Measurements from ENCODE around the gene SPIN2A.

The SPIN2A gene

DNA sequence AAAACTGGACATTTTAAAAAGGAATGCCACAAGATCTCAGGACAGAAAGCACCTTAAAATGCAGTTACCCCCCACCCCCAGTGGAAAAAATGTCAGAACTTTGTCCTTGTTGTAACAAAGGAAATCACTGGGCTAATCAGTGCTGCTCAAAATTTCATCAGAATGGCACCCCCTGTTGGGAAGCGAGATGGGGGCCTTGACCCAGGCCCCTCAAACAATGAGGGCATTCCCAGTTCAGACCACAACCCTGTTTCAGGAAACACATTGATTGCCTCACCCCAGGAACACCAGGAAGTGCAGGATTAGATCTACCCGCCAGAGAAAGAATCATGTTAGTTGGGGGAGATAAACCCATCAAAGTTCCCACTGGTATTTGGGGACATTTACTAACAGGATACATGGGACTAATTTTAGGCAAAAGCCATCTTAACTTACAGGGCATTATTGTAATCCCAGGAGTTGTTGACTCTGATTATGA is 32.2 kb downstream of the SPIN2A start:
- DNase-seq (ENCODE audit: low read depth, low spot score), result no peak
- H3K4me3 ChIP-seq (ENCODE audit: low read length), result no peak overlapping the region

DNA sequence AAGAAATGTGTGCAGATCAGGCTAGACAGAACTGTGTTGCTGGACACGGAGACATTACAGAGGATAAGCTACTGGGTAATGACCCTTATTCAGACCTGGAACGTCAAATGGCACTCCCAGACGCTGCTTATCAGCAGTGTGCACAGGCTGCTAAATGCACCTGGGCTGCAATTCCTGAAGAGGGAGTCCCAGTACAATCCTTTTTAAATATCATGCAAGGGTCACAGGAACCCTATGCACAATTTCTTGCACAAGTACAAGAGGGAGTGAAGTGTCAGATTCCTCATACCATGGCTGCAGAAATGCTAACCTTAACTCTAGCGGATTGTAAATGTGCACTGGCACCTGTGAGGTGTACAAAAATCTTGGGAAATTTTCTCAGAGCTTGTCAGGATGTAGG is 32.8 kb downstream of the SPIN2A start:
- no peak for DNase-seq (ENCODE audit: low read depth, low spot score)
- H3K4me3 ChIP-seq (ENCODE audit: low read length), result no peak overlapping the region

DNA sequence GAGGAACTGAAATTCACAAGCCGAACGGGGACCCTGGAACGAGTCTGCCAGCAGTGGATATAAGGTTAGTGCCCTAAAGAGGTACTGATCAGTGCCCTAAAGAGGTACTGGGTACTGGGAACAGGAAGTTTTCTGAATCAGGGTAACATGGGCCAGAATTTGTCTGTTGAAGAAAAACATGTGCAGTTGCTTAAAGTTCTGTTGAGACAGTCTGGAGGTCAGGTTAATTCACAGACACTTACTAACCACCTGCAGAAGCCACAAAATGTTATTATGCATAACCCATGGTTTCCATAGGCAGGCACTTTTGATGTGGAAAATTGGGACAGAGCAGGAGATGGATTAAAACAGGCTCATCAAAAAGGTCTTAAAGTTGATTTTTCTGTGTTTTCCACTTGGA is 33.7 kb downstream of the SPIN2A start:
- DNase-seq (ENCODE audit: low read depth, low spot score), result peak; percentile 55
- peak overlapping the region; percentile 33 for H3K4me3 ChIP-seq (ENCODE audit: low read length)

DNA sequence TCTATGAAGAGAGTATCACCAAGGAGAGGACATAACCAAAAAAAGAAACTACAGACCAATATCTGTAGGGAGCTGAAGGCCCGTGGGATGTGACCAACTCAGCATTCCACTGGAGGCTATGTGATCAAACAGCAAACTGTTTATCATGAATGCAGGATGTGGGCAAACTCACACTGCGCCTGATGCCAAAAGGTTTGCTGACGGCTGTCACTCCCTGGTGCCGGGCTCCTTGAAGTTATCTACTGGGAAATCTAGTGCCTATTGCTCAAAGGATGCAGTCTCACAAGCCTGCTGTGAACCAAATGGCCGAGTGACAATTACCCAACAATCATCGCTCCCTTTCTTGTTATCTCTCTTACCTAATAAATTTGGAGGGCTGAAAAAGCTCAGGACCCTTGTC is 34.3 kb downstream of the SPIN2A start:
- H3K4me3 ChIP-seq (ENCODE audit: low read length), result peak overlapping the region; percentile 33
- peak; percentile 81 for DNase-seq (ENCODE audit: low read depth, low spot score)

Measured in Jurkat, Clone E6-1 (cell line).